ENCODE results near the gene POU6F1. TPM values are rescaled to one million over a fixed set of nuclear protein-coding genes. Genes with fewer than 3 reads are reported as not detected.

Gene POU6F1
- total RNA-seq, 1 donor from 2014 or later = 11.6 TPM

GRCh38 chr12:51150777-51151176, 67.1 kb downstream of the POU6F1 start:
- H3K4me1 Mint-ChIP-seq = no peaks in the 10 kb centered on the region
- no peaks in the 10 kb centered on the region for H3K27me3 Mint-ChIP-seq (ENCODE audit: low read depth)
- TF ChIP-seq, protein P1, sequence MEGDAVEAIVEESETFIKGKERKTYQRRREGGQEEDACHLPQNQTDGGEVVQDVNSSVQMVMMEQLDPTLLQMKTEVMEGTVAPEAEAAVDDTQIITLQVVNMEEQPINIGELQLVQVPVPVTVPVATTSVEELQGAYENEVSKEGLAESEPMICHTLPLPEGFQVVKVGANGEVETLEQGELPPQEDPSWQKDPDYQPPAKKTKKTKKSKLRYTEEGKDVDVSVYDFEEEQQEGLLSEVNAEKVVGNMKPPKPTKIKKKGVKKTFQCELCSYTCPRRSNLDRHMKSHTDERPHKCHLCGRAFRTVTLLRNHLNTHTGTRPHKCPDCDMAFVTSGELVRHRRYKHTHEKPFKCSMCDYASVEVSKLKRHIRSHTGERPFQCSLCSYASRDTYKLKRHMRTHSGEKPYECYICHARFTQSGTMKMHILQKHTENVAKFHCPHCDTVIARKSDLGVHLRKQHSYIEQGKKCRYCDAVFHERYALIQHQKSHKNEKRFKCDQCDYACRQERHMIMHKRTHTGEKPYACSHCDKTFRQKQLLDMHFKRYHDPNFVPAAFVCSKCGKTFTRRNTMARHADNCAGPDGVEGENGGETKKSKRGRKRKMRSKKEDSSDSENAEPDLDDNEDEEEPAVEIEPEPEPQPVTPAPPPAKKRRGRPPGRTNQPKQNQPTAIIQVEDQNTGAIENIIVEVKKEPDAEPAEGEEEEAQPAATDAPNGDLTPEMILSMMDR (IDR thresholded peaks at IDR 0.05; ENCODE audit: unreplicated experiment) = no peak
- peaks cover 8% of the 10 kb centered on the region for H3K36me3 Mint-ChIP-seq
- H3K4me3 Mint-ChIP-seq = no peak overlapping the region
- no peak for DNase-seq (ENCODE audit: low spot score in 2 of 2, unreplicated experiment in 2 of 2)
- H3K9me3 Mint-ChIP-seq = peaks cover 7% of the 10 kb centered on the region
- H3K27ac Mint-ChIP-seq = no peak overlapping the region

GRCh38 chr12:51147309-51147708, 70.6 kb downstream of the POU6F1 start:
- DNase-seq (ENCODE audit: low spot score in 2 of 2, unreplicated experiment in 2 of 2) = no peak
- H3K4me1 Mint-ChIP-seq = no peaks in the 10 kb centered on the region
- peaks cover 17% of the 10 kb centered on the region for H3K36me3 Mint-ChIP-seq
- TF ChIP-seq, protein P1 (IDR thresholded peaks at IDR 0.05; ENCODE audit: unreplicated experiment) = no peak
- H3K9me3 Mint-ChIP-seq = peaks cover 9% of the 10 kb centered on the region
- H3K27ac Mint-ChIP-seq = no peak overlapping the region
- no peak overlapping the region for H3K4me3 Mint-ChIP-seq
- H3K27me3 Mint-ChIP-seq (ENCODE audit: low read depth) = no peaks in the 10 kb centered on the region

- H3K4me1 Mint-ChIP-seq = no peaks in the 10 kb centered on the region
- no peak overlapping the region for H3K4me3 Mint-ChIP-seq
- peaks cover 10% of the 10 kb centered on the region for H3K9me3 Mint-ChIP-seq
- H3K27me3 Mint-ChIP-seq (ENCODE audit: low read depth) = no peaks in the 10 kb centered on the region
- H3K36me3 Mint-ChIP-seq = peaks cover 24% of the 10 kb centered on the region
- H3K27ac Mint-ChIP-seq = no peak overlapping the region
- DNase-seq (ENCODE audit: low spot score in 2 of 2, unreplicated experiment in 2 of 2) = no peak
- TF ChIP-seq, protein P1 (IDR thresholded peaks at IDR 0.05; ENCODE audit: unreplicated experiment) = no peak
Measured at GRCh38 chr12:51139292-51139844, 78.5 kb downstream of the POU6F1 start.

Other genes with a start within 250 kb of the POU6F1 start
- gene SLC11A2, start 191.7 kb downstream of the POU6F1 start, total RNA-seq = 112 to 123 TPM (median 117 TPM) in 3 replicates
- gene LETMD1, start 169.7 kb downstream of the POU6F1 start, total RNA-seq = 71.8 to 77.0 TPM (median 74.4 TPM) in 3 replicates
- gene CSRNP2, start 134.5 kb downstream of the POU6F1 start, total RNA-seq = 47.1 to 50.5 TPM (median 49.0 TPM) in 3 replicates
- gene TFCP2, start 44.9 kb downstream of the POU6F1 start, total RNA-seq = 43.3 to 45.6 TPM (median 44.9 TPM) in 3 replicates
- 101 to 107 TPM (median 105 TPM) in 3 replicates for gene DAZAP2, start 20.8 kb upstream of the POU6F1 start, total RNA-seq
- gene SMAGP, start 52.4 kb upstream of the POU6F1 start, total RNA-seq = 21.5 to 23.0 TPM (median 22.2 TPM) in 3 replicates
- gene BIN2, start 106.1 kb upstream of the POU6F1 start, total RNA-seq = 0.18 TPM in 1 of 3 replicates, not detected in the others
- not detected in 3 replicates for gene CELA1, start 128.6 kb upstream of the POU6F1 start, total RNA-seq
- 12.8 to 14.3 TPM (median 13.8 TPM) in 3 replicates for gene GALNT6, start 173.3 kb upstream of the POU6F1 start, total RNA-seq
- gene SLC4A8, start 206.8 kb upstream of the POU6F1 start, total RNA-seq = 17.5 to 21.2 TPM (median 17.6 TPM) in 3 replicates